Renal pelvis (tissue), 12 donors: ENCODE measurements around the gene DUOX2. TPM values are rescaled to one million over a fixed set of nuclear protein-coding genes. Genes with fewer than 3 reads are reported as not detected.

Experiments used
- DNase-seq: peaks from one replicate; pipeline ENCODE4 v3.0.0-alpha.2; 2013
- long read RNA-seq, 16 experiments: transcript quantifications; one replicate each; lab custom pipeline, GENCODE V29; 2026
- polyA plus RNA-seq, 3 donors: library from polyadenylated mRNA; unstranded; fragments of 120-200 nt; gene quantifications; one replicate each; pipeline ENCODE4 v1.2.1, GENCODE V29; 2013; ENCODE audit not compliant: insufficient read length in 3 of 3

DUOX2 gene
- under 1 TPM; 0.07 to 0.23 (median 0.07) TPM for polyA plus RNA-seq
- long read RNA-seq, donor 1: 0 reads
- long read RNA-seq, donor 2: 0 reads
- long read RNA-seq, donor 3: 0 reads
- long read RNA-seq, donor 4: 0 reads
- long read RNA-seq, donor 5: 0 reads
- long read RNA-seq, donor 6: 0 reads
- long read RNA-seq, donor 7: 0 reads
- long read RNA-seq, donor 8: 0 reads
- long read RNA-seq, donor 9: 0 reads
- long read RNA-seq, donor 10: 0 reads
- long read RNA-seq, donor 11: 0 reads
- long read RNA-seq, donor 12: 0 reads
- long read RNA-seq, donor 13: 0 reads
- long read RNA-seq, donor 14: 0 reads
- long read RNA-seq, donor 15: 0 reads
- long read RNA-seq, donor 16: 0 reads

DNA sequence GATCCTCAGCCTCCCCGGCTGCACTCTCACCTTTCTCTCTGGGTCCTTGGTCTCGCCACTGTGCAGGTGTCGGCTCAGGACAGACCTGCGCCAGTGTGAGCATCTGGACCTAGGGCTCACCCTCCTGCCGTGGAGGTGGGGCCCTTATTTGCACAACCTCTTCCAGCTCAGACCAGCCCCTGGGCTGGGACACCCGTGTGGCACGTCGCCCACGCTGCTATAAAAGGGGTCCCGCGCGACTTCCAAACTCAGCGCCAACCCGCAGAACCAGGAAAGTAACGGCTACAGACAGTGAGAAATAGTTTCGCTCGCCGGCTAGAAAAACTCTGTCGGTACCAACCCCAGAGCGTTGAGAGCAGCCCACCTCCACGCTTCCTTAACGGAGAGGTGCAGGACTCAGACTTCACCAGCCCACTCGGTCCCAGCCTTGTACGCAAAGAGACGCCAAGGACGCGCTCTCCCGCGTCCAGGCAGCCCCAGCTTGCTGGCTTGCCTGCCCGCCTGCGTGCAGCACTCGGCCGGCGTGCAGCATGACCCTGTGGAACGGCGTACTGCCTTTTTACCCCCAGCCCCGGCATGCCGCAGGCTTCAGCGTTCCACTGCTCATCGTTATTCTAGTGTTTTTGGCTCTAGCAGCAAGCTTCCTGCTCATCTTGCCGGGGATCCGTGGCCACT, at the start of gene DUOX2, which contains the start of gene DUOXA2:
TSS of gene DUOX2 (minus strand) at position 97 of the 675 bp plus-strand sequence. CDS start 761 bp downstream, outside the sequence.
TSS of gene DUOXA2 (plus strand) at position 251 of the 675 bp plus-strand sequence. CDS start at position 531, 280 bp downstream.
- no peak for DNase-seq

DNA sequence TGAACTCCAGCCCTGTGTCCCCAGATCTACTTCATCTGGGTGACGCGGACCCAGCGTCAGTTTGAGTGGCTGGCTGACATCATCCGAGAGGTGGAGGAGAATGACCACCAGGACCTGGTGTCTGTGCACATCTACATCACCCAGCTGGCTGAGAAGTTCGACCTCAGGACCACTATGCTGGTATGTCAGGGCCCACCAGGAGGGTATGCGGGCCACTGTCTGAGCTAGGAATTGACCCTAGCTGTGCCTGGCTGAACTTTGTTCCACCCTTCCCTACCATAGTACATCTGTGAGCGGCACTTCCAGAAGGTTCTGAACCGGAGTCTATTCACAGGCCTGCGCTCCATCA, 49.5 kb upstream of the DUOX2 start:
- no peak for DNase-seq

DNA sequence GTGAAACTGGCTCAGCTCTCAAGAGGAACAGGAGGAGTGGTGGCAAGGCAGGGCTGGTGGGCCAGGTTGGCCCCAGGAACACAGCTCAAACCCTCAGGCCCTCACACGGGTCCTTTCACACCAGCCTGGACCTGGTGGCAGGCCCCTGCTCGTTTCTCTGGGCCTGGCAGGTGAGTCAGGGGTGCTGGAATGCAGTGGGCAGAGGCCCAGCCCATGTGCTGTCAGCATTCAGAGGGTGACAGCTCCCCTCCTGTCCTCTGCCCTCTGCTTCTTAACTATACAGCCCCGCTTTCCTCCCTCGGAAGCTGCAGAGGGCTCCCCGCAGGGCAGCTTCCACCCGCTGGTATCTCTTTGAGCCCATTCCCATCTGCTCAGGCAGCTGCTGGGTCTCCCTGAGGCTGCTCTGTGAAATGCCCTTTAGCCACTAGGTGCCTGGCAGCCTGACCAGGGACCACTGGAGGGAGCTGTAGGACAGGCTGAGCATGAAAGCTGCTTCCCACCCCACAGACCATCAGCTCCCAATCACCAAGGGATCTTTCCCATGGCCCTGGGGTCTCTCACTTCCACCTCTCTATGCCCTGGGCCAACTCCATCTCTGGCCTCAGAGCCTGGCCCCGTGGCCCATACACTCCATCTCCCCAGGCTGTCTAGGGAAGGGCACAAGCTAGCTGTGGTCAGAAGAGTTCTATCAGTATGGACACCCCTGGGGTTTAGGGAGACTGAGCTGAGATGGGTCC, 49.0 kb upstream of the DUOX2 start:
- peak; percentile 78 for DNase-seq

DNA sequence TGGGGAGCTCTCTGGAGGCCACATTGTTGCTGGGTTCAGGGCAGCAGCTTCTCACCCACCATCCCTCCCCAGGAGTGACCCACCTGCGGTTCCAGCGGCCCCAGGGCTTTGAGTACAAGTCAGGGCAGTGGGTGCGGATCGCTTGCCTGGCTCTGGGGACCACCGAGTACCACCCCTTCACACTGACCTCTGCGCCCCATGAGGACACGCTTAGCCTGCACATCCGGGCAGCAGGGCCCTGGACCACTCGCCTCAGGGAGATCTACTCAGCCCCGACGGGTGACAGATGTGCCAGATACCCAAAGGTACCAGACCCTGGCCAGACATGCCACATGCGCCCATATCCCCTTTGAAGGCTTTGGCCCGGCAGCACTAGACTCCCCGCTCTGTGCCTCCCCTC, 47.7 kb upstream of the DUOX2 start:
- no peak for DNase-seq

DNA sequence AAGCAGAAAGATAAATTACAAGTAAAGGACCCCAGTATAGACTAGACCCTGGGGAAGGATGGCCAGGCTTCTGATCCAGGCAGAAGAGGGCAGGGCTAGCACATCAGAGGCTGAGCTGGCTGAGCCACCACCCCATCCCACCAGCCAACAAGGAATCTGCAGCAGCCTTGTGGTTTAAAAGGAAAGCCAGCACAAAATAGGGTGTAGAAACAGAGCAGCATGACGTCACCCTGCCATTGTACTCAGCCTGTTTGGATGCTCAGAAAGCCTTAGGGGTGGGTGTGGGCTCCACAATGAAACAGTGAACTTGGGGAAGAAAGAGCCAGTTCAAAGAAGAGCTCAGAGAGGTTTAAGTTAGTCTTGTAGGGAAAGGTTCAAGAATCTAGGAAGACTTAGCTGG, 44.0 kb upstream of the DUOX2 start:
- no peak for DNase-seq

DNA sequence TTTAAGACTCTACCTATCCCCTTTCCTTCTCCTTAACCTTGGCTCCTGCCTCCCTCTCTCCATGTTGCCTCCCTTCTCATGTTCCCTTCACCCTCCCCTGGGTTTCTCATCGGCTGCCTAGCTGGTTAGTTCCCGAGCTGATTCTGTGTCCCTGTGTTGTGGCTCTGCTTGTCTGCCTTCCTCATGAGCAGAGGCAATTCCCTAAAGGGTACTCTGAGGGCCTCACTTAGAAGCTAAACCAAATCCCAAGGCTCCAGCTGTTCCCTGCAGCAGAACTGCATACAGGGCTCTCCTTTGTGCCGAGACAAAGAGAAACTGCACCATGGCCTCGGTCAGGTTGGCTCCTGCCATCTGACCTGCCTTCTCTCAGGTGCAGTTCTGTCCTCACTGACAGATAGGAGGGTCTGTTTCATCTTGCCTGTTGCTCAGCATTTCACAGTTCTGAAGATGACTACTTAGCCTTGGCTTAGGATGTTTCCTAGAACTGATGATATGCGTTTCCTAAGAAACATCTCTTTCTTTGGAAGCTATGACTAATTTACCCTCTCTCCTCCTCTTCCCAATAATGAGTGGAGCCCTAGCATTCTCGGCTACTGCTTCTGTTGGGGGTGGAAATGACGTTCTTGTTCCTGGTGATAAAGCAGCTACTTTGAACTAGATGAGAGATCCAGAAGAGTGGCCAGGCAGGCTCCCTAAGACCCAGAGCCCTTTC, 42.9 kb upstream of the DUOX2 start:
- no peak for DNase-seq

DNA sequence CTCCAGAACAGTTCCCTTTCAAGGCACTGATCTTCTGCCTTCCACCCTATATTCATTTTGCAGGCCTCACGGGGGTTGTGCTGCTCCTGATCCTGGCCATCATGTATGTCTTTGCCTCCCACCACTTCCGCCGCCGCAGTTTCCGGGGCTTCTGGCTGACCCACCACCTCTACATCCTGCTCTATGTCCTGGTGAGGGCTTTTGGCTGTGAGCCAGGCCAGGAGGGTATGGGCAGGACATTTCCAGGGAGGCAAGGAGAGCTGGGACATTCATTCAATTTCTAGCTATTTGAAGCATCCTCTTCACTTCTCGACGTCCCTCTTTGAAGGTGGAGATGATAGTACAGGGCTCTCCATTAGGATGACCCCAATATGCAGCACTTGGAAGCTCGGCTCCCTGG, 41.8 kb upstream of the DUOX2 start:
- no peak for DNase-seq

DNA sequence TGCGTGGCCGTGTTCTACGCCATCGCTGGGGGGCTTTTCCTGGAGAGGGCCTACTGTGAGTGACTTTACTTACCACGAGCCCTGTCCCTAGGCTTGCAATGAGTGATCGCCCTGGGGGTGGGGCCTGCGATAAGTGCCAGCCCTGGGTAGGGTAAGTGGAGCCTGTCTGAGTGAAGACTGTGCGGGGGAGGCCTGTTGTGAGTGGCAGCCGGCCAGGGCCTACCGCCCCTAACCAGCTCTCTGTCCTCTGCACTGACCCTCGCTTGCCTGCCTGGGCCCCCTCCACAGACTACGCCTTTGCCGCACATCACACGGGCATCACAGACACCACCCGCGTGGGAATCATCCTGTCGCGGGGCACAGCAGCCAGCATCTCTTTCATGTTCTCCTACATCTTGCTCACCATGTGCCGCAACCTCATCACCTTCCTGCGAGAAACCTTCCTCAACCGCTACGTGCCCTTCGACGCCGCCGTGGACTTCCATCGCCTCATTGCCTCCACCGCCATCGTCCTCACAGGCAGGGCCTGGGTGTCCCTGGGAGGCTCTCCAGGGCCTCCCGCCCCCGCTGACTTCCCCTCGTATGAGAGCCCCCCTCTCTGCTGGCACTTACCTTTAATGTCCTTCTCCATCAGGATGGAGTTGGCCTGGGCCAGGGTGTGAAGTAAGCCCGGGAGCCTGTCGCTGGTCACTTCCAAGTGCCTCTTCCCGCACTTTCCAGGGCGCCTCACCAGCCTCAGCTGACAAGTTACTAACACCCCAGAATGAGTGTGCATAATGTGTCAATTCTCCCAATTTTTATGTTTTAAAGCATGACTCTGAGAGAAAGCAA, 38.2 kb upstream of the DUOX2 start:
- no peak for DNase-seq

DNA sequence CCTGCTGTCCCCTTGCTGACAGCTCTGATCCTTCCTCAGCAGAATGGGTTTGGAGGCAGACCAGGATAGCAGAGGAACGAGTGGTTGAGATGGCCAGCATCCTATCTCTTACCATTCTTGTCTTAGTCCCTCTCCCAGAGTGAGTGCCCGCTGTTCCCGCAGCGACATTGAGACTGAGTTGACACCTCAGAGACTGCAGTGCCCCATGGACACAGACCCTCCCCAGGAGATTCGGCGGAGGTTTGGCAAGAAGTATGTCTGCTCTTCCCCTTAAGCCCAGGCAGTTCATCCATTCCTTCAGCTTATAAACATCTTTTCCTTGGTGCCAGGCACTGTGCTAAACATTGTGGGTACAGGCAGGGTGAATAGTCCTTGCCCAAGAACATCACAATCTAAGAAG, 37.0 kb upstream of the DUOX2 start:
- DNase-seq: no peak

DNA sequence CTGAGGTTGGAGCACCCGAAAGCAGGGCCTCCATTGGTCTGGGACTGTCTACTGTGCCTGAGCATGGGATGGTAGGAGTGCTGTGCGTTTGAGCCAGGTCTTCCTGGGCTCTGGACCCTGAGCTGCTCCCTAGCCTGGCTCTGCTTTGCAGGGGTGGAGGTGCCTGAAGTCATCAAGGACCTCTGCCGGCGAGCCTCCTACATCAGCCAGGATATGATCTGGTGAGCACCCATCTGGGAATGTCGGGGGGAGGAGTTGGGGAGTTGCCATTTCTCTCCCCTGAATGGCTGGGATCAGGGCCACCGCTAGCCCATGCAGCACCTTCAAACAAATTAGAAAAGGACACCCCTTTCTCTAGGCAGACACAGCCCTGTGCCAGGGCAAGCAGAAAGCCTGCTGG, 36.5 kb upstream of the DUOX2 start:
- no peak for DNase-seq

DNA sequence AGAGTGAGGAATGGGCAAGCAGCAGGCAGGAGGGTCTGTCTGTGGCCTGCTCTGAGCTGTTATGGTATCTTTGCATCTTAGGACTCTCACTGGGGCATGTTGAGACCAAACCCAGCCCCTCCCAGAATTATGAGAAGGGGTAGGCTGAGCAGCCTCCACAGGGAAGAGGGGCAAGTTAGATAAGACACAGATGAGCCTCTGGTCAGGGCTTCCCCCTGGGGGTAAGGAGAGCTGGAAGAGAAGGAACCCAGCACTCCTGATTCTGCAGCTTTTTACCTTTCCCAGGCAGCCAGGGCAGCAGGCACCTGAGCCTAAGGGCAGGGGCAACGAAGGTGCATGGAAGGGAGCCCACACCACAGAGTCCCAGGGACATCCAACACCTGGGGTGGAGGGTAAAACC, 35.1 kb upstream of the DUOX2 start:
- no peak for DNase-seq

DNA sequence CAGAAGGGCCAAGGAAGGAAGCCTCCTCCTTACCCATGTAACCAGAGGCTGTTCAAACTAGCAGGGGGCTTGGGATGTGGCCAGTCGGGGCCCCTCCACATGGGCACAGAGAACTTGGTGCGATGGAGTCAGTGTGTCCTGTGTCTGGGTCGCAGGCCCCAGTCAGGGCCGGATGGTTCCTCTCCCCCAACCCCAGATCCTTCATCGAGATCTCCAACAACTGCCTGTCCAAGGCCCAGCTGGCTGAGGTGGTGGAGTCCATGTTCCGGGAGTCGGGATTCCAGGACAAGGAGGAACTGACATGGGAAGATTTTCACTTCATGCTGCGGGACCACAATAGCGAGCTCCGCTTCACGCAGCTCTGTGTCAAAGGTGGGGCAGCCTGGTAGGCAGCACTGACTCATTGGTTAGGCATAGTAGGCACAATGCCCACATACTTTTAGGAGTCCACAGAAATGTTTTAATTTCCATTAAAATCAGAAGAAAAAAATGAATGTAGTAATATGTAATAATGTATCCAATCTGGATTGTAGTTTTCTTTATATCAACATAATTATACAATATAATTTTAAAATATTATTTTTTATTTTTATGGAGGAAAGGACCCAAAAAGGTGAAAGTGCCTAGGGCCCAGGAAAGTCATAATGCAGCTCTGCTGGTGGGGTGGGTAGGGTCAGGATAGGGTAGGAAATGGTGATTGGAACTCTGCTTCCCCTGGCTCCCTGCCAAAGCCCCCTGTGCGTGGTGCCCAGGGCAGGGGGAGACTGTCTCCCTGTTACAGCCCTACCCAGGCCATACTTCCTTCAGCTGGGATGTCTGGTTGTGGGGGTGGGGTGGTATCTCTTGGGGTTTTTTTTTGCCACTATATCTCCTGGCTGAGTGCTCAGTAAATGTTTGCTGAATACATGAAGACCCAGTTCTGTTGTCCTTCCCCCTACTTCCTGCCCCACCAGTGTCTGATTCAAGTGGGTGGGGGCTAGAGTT, 34.4 kb upstream of the DUOX2 start:
- DNase-seq: no peak

DNA sequence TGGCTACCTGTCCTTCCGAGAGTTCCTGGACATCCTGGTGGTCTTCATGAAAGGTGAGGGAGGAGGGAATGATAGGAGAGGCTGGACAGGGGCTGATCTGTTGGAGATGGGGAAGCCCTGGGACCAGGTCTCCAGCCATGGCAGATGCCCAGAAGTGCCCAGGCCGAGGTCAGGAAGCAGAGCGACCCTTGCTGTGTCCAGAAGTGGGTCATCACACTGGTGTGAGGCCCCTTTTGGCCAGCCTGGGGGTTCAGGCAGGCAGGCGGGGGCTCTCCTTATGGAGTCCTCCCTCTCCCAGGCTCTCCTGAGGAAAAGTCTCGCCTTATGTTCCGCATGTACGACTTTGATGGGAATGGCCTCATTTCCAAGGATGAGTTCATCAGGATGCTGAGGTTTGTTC, 33.6 kb upstream of the DUOX2 start:
- no peak for DNase-seq

DNA sequence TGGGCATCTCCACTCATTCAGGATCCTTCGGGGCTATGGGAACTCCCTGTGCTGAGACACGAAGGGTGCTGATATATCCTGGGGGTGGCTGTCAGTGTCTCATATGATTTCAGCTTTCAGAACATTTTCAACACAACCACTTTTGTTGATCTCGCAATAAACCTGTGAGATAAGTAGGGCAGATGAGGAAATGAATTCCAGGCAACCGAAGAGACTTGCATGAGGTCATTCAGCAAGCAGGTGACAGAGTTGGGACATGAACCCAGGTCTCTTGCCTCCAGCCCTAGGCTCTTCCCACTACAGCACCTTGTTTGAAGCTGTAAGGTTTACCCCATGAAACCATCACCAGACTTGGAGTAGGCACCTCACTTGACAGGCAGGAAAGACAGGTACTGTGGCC, 32.4 kb upstream of the DUOX2 start:
- DNase-seq: no peak

DNA sequence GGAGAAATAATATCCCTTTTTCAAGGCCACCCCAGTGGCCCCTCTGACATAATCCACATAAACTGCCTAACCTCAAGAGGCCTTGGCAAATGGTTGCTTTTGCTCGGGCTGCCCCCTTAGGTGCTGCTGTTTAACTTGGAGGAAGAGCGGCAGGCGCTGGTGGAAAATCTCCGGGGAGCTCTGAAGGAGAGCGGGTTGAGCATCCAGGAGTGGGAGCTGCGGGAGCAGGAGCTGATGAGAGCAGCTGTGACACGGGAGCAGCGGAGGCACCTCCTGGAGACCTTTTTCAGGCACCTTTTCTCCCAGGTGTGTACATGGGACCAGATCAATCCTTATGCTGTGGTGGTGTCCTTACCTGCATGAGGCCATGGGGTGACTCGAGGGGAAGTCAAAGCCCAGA, 30.8 kb upstream of the DUOX2 start:
- DNase-seq: no peak

DNA sequence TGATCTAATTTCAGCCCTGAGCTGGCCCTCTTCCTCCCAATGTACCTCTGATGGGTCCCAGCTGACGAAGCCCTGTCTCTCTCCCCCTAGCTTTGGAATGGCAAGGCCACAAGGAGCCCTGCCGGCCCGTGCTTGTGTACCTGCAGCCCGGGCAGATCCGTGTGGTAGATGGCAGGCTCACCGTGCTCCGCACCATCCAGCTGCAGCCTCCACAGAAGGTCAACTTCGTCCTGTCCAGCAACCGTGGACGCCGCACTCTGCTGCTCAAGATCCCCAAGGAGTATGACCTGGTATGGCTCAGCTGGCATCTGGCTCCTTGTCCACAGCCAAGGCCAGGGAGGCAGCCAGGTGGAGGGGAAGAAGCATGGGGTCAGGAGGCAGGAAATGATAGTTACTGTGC, 30.0 kb upstream of the DUOX2 start:
- no peak for DNase-seq

DNA sequence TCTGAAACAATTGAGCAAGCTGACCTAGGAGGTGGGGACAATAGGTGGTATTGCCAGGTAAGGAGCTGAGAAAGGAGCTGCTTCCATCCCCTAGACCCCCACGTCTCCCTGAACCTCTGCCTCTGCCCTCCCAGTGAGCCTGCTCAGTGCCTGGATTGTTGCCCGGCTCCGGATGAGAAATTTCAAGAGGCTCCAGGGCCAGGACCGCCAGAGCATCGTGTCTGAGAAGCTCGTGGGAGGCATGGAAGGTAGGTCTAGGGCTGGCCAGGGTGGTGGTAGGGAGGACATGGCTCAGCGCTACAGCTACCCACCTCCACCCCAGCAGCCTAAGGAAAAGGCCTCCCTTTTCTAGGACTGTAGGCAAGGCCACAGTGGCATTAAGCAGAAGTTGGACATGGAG, 29.1 kb upstream of the DUOX2 start:
- DNase-seq: no peak

DNA sequence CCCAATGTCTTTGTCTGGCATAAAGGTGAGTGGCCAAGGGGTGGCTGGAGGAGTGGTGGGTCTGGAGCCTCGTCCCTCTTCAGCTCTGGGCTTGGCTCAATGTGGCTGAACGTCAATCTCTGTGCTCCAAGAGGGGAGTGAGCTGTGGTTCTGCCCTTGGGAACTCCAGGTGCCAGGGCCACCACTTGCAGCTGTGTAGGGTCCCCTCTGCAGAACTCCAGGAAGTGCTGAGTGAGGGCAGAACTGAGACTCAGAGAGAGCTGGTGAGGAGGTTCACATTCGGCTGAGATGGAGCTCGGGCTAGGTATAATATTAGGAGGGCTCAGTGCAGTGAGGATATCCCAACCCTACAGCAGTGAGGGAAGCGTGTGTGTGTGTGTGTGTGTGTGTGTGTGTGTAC, 27.4 kb upstream of the DUOX2 start:
- no peak for DNase-seq

DNA sequence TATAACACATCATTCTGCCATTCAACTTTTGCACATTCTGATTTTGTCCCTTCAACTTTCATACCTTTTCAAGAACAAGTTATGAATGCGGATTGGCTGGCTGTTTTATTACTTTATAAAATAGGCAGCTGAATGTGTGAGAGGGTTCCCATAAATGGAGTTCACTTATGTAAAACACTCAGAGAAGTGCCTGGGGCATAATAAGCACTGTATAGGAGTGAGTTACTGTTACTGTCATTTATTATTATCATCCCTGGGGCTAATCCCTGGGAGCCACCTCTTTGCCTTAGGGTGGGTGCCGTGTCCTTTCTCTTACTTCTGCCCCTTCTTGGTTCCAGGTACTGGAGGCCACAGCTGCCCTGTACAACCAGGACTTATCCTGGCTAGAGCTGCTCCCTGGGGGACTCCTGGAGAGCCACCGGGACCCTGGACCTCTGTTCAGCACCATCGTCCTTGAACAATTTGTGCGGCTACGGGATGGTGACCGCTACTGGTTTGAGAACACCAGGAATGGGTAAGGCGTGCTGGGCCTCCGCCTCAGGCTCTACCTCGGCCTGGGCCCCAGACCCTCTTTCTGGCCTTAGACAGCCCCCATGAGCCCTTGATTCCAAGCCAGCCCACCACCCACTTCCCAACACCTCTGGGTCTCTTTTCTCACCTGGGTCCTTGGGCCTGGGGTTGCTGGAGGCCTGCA, 26.7 kb upstream of the DUOX2 start:
- no peak for DNase-seq

DNA sequence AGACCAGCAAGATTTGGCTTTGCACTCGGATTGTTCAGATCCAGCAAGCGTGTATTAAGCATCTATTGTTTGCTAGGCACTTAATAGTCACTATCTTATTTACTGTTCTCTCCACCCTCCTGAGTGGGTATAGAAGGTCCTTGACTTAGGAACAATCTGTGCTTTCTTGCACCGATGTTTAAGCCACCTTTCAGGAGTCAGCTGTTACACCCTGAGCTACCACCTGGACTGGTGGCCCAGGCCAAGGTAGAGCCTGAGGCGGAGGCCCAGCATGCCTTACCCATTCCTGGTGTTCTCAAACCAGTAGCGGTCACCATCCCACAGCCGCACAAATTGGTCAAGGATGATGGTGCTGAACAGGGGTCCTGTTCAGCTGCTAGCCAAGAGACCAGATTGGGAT, 25.8 kb upstream of the DUOX2 start:
- no peak for DNase-seq
